Amygdala (tissue), 56 donors: Measurements from ENCODE around the gene ZNF433.
"Not testable (repeated sequence)": the region's sequence is repeated elsewhere in the genome, so short reads cannot be mapped to it uniquely, and the experiment has no call there.

Experiments
- DNase-seq, 56 donors: peaks; one replicate each; lab custom pipeline; 2025; lab: John Stamatoyannopoulos, UW

ZNF433 gene

DNA sequence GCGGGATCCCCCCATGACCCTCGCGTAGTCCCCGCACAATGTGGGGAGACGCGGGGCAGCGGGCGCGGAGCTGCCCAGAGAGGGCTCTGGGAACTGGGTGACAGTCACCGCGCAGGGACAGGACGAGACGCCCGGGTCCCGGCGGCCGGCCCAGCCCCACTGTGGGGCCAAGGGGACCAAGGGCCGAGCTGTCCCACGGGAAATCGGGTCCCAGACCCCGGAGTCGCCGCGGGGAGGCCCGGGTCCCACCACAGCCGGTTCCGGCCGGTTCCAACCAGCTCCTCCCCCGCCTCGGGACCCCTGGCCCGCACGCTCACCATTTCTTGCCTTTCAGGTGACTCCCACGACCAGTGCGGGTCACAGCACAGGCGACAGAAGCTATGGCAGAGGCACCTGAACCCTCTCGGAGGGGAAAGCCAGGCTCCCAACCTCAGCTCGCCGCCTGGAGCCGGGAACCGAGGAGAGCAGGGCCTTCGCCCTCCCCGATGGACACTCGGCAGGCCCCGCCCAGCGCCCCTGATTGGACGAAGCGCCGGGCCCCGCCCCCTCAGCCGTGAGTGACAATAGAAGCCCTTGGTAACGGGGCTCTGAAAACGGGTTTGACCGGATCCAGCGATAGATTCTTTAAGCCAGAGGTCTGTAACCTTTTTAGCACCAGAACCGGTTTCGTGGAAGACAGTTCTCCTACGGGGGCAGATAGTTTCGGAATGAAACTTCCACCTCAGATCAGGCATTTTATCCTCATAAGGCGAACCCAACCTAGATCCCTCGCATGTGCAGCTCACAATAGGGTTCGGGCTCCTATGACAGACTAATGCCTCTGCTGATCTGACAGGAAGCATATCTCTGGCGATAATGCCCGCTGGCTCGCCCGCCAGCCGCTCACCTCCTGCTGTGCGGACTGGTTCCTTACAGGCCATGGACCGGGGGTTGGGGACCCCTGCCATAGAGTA, at the start of gene ZNF433:
ZNF433 (minus strand) TSS at position 460 of the 953 bp plus-strand sequence; CDS start at position 320, 140 bp downstream.
- DNase-seq = peak; percentile 36 to 96 (median 83)

GRCh38 chr19:12083336-12083735, 47.9 kb upstream of the ZNF433 start:
- DNase-seq = not testable (repeated sequence)

DNA sequence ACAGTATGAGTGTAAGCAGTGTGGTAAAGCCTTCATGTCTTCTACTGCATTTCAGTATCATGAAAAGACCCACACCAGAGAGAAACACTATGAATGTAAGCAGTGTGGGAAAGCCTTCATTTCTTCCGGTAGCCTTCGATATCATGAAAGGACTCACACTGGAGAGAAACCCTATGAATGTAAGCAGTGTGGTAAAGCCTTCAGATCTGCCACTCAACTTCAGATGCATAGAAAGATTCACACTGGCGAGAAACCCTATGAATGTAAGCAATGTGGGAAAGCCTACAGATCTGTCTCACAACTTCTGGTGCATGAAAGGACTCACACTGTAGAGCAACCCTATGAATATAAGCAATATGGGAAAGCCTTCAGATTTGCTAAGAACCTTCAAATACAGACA, 41.9 kb upstream of the ZNF433 start:
- no peak for DNase-seq

DNA sequence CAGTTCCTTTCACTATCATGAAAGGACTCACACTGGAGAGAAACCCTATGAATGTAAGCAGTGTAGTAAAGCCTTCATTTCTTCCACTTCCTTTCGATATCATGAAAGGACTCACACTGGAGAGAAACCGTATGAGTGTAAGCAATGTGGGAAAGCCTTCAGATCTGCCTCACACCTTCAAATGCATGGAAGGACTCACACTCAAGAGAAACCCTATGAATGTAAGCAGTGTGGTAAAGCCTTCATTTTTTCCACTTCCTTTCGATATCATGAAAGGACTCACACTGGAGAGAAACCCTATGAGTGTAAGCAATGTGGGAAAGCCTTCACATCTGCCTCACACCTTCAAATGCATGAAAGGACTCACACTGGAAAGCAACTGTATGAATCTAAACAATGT, 40.9 kb upstream of the ZNF433 start:
- DNase-seq = not testable (repeated sequence)

GRCh38 chr19:12075538-12076139, 40.2 kb upstream of the ZNF433 start:
- DNase-seq = no peak

DNA sequence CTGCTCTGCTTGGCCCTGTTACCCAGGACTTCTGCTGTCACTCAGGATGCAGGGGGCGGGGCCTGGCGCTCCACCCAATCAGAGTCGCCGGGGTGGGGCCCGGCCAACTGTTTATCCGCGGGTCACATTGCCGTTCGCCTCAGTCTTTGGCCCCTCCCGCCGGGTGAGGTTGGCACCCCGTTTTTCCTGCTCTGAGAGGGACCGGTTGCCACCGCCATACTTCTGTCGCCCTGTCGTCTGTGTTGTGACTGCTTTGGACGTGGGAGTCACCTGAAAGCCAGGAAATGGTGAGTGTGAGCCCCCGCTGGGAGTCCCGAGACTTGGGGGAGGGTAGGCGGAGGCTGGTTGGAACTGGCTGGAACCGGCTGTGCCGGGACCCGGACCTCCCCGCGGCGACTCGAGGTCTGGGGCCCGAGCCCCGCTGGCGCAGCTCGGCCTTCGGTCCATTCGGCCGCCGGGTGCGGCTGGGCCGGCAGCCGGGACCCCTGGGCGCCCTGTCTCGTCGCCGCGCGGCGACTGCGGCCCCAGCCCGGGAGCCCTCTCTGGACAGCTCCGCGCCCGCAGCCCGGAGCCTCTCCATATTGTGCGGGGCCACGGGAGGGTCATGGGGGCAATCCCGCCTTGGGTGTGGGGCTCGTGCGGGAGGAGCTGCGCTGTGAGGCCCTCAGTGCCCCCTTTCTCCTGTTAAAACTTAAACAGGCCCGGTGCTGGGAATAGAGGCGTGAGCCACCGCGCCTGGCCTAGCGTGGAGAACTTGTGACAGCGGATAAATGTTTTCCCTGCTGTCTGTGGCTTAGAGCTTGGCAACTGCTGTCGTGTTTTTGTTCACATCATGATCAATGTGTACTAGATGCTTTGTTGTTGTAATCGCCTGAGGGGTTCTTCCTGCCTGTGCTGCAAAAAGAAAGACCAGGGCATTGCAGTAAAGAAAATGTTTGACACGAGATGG, 29.4 kb upstream of the ZNF433 start, which contains the start of gene ZNF844:
ZNF844 (plus strand) TSS at position 142 of the 949 bp plus-strand sequence; CDS start at position 285, 143 bp downstream.
- peak; percentile 75 to 99 (median 93) for DNase-seq

DNA sequence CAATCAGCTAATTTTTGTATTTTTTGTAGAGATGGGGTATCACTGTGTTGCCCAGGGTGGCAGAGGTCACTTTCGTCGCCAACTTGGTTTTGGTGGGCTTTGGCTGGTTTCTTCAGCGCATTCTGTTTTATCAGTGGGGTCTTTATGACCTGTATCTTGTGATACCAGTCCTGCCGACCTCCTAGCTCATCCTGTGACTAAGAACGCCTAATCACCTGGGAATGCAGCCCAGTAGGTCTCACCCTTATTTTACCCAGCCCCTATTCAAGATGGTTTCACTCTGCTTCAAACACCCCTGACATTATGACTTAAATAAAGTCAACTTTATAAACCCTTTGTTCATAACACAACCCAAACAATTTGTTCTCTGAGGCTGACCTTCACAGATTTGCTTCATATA, 20.3 kb upstream of the ZNF433 start:
- no peak for DNase-seq

GRCh38 chr19:12052497-12053169, 17.2 kb upstream of the ZNF433 start, which contains the start of gene ZNF878:
ZNF878 (minus strand) TSS chr19:12052961; CDS start chr19:12052801, 160 bp downstream.
- DNase-seq = peak in 54 of 56 donors; percentile 16 to 91 (median 71)

GRCh38 chr19:12052091-12052496, 16.6 kb upstream of the ZNF433 start:
- DNase-seq = peak in 1 of 56 donors; percentile 10

- no peak for DNase-seq
Measured at GRCh38 chr19:12047868-12048267, 12.4 kb upstream of the ZNF433 start.

DNA sequence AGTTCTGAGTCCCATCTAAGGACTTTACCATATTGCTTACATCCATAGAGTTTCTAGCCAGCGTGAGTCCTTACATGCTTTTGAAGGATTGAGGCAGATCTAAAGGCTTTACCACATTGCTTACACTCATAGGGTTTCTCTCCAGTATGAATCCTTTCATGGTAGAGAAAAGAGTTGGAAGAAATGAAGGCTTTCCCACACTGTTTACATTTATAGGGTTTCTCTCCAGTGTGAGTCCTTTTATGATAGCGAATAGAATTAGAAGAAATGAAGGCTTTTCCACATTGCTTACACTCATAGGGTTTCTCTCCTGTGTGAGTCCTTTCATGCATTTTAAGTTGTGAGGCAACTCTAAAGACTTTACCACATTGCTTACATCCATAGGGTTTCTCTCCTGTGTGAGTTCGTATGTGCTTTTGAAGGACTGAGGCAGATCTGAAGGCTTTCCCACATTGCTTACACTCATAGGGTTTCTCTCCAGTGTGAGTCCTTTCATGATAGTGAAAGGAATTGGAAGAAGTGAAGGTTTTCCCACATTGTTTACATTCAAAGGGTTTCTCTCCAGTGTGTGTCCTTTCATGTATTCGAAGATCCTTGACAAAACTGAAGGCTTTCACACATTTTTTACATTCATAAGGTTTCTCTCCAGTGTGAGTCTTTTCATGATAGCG, 8.4 kb upstream of the ZNF433 start:
- DNase-seq = no peak

DNA sequence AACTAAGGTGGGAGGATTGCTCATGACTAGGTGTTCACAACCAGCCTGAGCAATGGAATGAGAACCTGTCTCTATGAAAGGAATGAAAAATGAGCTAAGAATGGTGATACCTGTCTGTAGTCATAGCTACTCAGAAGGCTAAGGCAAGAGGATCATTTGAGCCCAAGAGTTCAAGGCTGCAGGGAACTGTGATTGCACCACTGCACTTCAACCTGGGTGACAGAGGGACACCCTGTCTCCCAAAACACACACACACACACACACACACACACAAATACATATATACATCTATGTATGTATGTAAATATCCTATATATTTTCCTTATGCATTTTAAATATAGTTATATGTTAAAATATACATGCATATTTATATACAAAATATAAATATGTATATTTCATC, 7.4 kb upstream of the ZNF433 start:
- no peak for DNase-seq

GRCh38 chr19:12034620-12035019, 859 bp downstream of the ZNF433 start:
- no peak for DNase-seq

GRCh38 chr19:12034198-12034597, 1.3 kb downstream of the ZNF433 start:
- no peak for DNase-seq

DNA sequence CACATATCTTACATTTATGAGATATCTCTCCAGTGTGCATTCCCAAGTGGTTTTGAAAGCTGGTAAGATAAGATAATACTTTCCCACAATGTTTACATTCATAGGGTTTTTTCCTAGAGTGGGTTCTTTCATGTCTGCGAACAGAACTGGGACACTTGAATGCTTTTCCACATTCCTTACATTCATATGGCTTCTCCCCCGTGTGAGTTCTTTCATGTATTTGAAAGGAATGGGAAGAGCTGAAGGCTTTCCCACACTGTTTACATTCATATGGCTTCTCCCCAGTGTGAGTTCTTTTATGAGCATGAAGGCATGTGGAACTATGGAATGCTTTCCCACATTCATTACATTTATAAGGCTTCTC, 19.7 kb downstream of the ZNF433 start:
- DNase-seq = no peak

- DNase-seq = no peak
Measured at GRCh38 chr19:12015015-12015752, 20.3 kb downstream of the ZNF433 start.

GRCh38 chr19:12000152-12000981, 35.1 kb downstream of the ZNF433 start:
- DNase-seq = no peak

DNA sequence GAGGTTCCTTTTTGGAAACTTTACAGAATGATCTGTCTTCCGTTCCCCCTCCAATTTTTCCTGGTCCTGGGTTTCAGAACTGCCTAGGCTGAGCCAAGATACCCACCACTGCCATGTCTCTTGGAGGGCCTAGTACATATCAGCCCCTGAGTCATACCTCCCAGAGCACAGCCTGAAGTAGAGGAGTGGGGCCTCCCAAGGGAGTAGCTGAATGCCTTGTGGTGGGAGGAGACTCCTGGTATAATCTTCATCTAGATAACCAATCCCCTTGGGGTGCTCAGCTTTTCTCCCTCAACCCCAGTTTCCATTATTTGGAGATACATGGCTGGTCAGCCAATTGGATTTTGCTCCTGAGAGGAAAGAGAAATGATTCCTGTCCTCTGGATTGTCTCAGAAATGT, 40.3 kb downstream of the ZNF433 start:
- DNase-seq = no peak
